Keratinocyte (primary cell): ENCODE data around the gene TIPIN. TPM values are rescaled to one million over a fixed set of nuclear protein-coding genes. Genes with fewer than 3 reads are reported as not detected.

Experiments used
- DNase-seq: peaks from one replicate; pipeline ENCODE4 v3.0.0-alpha.2; 2011; ENCODE audit warnings: low read depth, missing footprints, low spot score
- FAIRE-seq: peaks from 2 replicates; lab custom pipeline; 2011; peaks lifted over from hg19 to GRCh38; lab: Jason Lieb, UNC
- H2AFZ ChIP-seq: 2 replicates; pipeline ENCODE4 v1.6.0; 2012; ENCODE audit warnings: low read length, control low read depth, inconsistent platforms; ENCODE audit not compliant: control insufficient read depth
- H3K27ac ChIP-seq: 2 replicates; pipeline ENCODE4 v1.5.1; 2011; ENCODE audit warnings: low read length; ENCODE audit not compliant: control insufficient read depth, insufficient read depth
- H3K27me3 ChIP-seq: 3 replicates; pipeline ENCODE4 v1.6.0; 2011; ENCODE audit warnings: low read length; ENCODE audit not compliant: control insufficient read depth, insufficient read depth; ENCODE audit errors: extremely low read depth
- H3K36me3 ChIP-seq, 2 experiments: 2 replicates in 1 of 2; 3 replicates in 1 of 2; pipeline ENCODE4 v1.5.1; 2011; ENCODE audit warnings: low read length in 2 of 2, mild to moderate bottlenecking in 1 of 2; ENCODE audit not compliant: control insufficient read depth in 2 of 2, insufficient read depth in 2 of 2; ENCODE audit errors: extremely low read depth in 1 of 2
- H3K4me1 ChIP-seq: 3 replicates; pipeline ENCODE4 v1.5.1; 2011; ENCODE audit warnings: low read length; ENCODE audit not compliant: control insufficient read depth, insufficient read depth; ENCODE audit errors: extremely low read depth
- H3K4me2 ChIP-seq: 3 replicates; pipeline ENCODE4 v1.6.0; 2011; ENCODE audit warnings: low read depth, low read length; ENCODE audit not compliant: control insufficient read depth, insufficient read depth; ENCODE audit errors: extremely low read depth
- H3K4me3 ChIP-seq, 3 experiments: fragments of 200-600 bp in 1 of 3; sonication (generic) in 1 of 3; 2 replicates in 2 of 3; 3 replicates in 1 of 3; pipeline ENCODE4 v1.5.1; 2011 to 2016; ENCODE audit warnings: low read length in 3 of 3, mild to moderate bottlenecking in 3 of 3, control low read depth in 2 of 3, inconsistent platforms in 1 of 3, low read depth in 1 of 3, mixed read lengths in 1 of 3, mixed run types in 1 of 3, moderate library complexity in 1 of 3; ENCODE audit not compliant: control insufficient read depth in 2 of 3, insufficient read depth in 2 of 3; ENCODE audit errors: extremely low read depth in 1 of 3
- H3K79me2 ChIP-seq: 2 replicates; pipeline ENCODE4 v1.6.0; 2012; ENCODE audit warnings: low read length; ENCODE audit not compliant: control insufficient read depth, insufficient read depth
- H3K9ac ChIP-seq: 3 replicates; pipeline ENCODE4 v1.6.0; 2011; ENCODE audit warnings: low read length; ENCODE audit not compliant: control insufficient read depth, insufficient read depth; ENCODE audit errors: extremely low read depth
- H3K9me1 ChIP-seq: 3 replicates; pipeline ENCODE4 v1.6.0; 2011; ENCODE audit warnings: low read length; ENCODE audit not compliant: control insufficient read depth, insufficient read depth; ENCODE audit errors: extremely low read depth
- H3K9me3 ChIP-seq: 2 replicates; pipeline ENCODE4 v1.5.1; 2012; ENCODE audit warnings: low read depth, low read length; ENCODE audit not compliant: control insufficient read depth
- H4K20me1 ChIP-seq: 3 replicates; pipeline ENCODE4 v1.6.0; 2011; ENCODE audit warnings: low read length; ENCODE audit not compliant: control insufficient read depth, insufficient read depth; ENCODE audit errors: extremely low read depth
- CTCF ChIP-seq, 3 experiments: IDR thresholded peaks in 1 of 3; conservative IDR thresholded peaks in 1 of 3; optimal IDR thresholded peaks in 1 of 3; 2 replicates in 2 of 3; 3 replicates in 1 of 3; pipeline versions ENCODE3 to v1.5.1; 2011; ENCODE audit warnings: low read length in 3 of 3, mild to moderate bottlenecking in 3 of 3, moderate library complexity in 2 of 3, control low read depth in 1 of 3, inconsistent platforms in 1 of 3; ENCODE audit not compliant: insufficient read depth in 2 of 3; ENCODE audit errors: extremely low read depth in 1 of 3
- EZH2 ChIP-seq: IDR thresholded peaks from one replicate; pipeline ENCODE4 v1.6.1; 2012; ENCODE audit warnings: inconsistent platforms, mild to moderate bottlenecking, low read length, moderate library complexity
- dilution Hi-C: fragments of 300-500 bp; cut with MboI; formaldehyde crosslinking; loops from one replicate; pipeline ENCODE4 v1.7.0; 2020; ENCODE audit warnings: low sequenced_read_pairs; ENCODE audit not compliant: extremely low pct_ligation_motif_present
- polyA plus RNA-seq, 5 experiments: library from polyadenylated mRNA; depleted of rRNA in 3 of 5; stranded (reverse) in 3 of 5; stranded (forward) in 1 of 5; unstranded in 1 of 5; fragments of >200 nt; gene quantifications; 1 replicate in 1 of 5; 2 replicates in 3 of 5; 3 replicates in 1 of 5; pipeline versions ENCODE4 v1.2.1 to v1.2.3, GENCODE V29; 2011 to 2012; ENCODE audit warnings: missing spikeins in 2 of 5, low read depth in 1 of 5, low replicate concordance in 1 of 5

TIPIN gene
- polyA plus RNA-seq, 1 donor (not counting 4 experiments of a cell fraction or from before 2014, with no cell fraction given): 11.9 TPM

- no peaks in the 10 kb centered on the region for H3K9me1 ChIP-seq
- peak overlapping the region in 2 of 3 experiments; percentile 24 to 73 for H3K4me3 ChIP-seq
- no peaks in the 10 kb centered on the region for H4K20me1 ChIP-seq
- peaks cover 68% of the 10 kb centered on the region for H3K79me2 ChIP-seq
- peak overlapping the region; percentile 86 for H3K27ac ChIP-seq
- dilution Hi-C loops: no loop called here
- H3K27me3 ChIP-seq: no peaks in the 10 kb centered on the region
- peak overlapping the region; percentile 56 for H3K9ac ChIP-seq
- TF ChIP-seq CTCF (optimal IDR thresholded peaks at IDR 0.05 in 1 of 3, IDR thresholded peaks at IDR 0.05 in 1 of 3, conservative IDR thresholded peaks at IDR 0.05 in 1 of 3; ENCODE audit: extremely low read depth in 1 of 3, insufficient read depth in 2 of 3, low read length in 3 of 3) (no peak), EZH2 (no peak)
- H3K4me1 ChIP-seq: peaks cover 42% of the 10 kb centered on the region
- no peaks in the 10 kb centered on the region for H3K9me3 ChIP-seq
- H3K36me3 ChIP-seq: peaks cover 0 to 7% of the 10 kb centered on the region in 2 experiments
- no peak for DNase-seq
- no peak for FAIRE-seq
- peak overlapping the region; percentile 93 for H3K4me2 ChIP-seq
- H2AFZ ChIP-seq: no peak overlapping the region
Observed at GRCh38 chr15:66389098-66389858, 32.8 kb upstream of the TIPIN start.

- TF ChIP-seq EZH2 (no peak), CTCF (optimal IDR thresholded peaks at IDR 0.05 in 1 of 3, IDR thresholded peaks at IDR 0.05 in 1 of 3, conservative IDR thresholded peaks at IDR 0.05 in 1 of 3; ENCODE audit: extremely low read depth in 1 of 3, insufficient read depth in 2 of 3, low read length in 3 of 3) (no peak)
- Histone ChIP-seq H3K4me2 (peak overlapping the region; percentile 93), H3K9me3 (no peaks in the 10 kb centered on the region), H3K27ac (peak overlapping the region; percentile 88), H3K79me2 (peaks cover 61% of the 10 kb centered on the region), H3K4me3 (peak overlapping the region; percentile 68 to 84 (median 73)), H3K9me1 (no peaks in the 10 kb centered on the region), H3K9ac (peak overlapping the region; percentile 78), H3K4me1 (peaks cover 41% of the 10 kb centered on the region), H3K36me3 (peaks cover 0 to 7% of the 10 kb centered on the region in 2 experiments), H3K27me3 (no peaks in the 10 kb centered on the region), H4K20me1 (no peaks in the 10 kb centered on the region), H2AFZ (no peak overlapping the region)
- FAIRE-seq (no peak), DNase-seq (no peak)
- dilution Hi-C loops: no loop called here
Observed at GRCh38 chr15:66388576-66388975, 32.1 kb upstream of the TIPIN start.
